ENCODE data around the gene KIRREL1.
A peak's percentile ranks its signal among the peaks of the same experiment; 100 is the strongest.

Gene KIRREL1

GRCh38 chr1:157984469-157984868, 9.0 kb upstream of the KIRREL1 start:
- TF ChIP-seq MAX (IDR thresholded peaks at IDR 0.05) (no peak), USF1 (IDR thresholded peaks at IDR 0.05) (no peak), TCF12 (IDR thresholded peaks at IDR 0.05; ENCODE audit: low read depth) (no peak), CEBPB (IDR thresholded peaks at IDR 0.05) (no peak), ZBTB7A (IDR thresholded peaks at IDR 0.05; ENCODE audit: low read depth) (no peak), YY1 (IDR thresholded peaks at IDR 0.05; ENCODE audit: low read depth) (no peak), FOXM1 (IDR thresholded peaks at IDR 0.05; ENCODE audit: borderline replicate concordance, low read depth) (no peak), NFIC (IDR thresholded peaks at IDR 0.05) (no peak), TEAD4 (IDR thresholded peaks at IDR 0.05) (no peak), RAD21 (IDR thresholded peaks at IDR 0.05; ENCODE audit: low read depth) (no peak)

- TF ChIP-seq TCF12 (IDR thresholded peaks at IDR 0.05; ENCODE audit: low read depth) = no peak
- no peak for TF ChIP-seq REST (IDR thresholded peaks at IDR 0.05; ENCODE audit: low read depth)
- no peak for TF ChIP-seq NFIC (IDR thresholded peaks at IDR 0.05)
- no peak for TF ChIP-seq MAX (IDR thresholded peaks at IDR 0.05)
- TF ChIP-seq EP300 (IDR thresholded peaks at IDR 0.05; ENCODE audit: borderline replicate concordance) = no peak
- TF ChIP-seq TEAD4 (IDR thresholded peaks at IDR 0.05) = no peak
- no peak for TF ChIP-seq FOXM1 (IDR thresholded peaks at IDR 0.05; ENCODE audit: borderline replicate concordance, low read depth)
- no peak for TF ChIP-seq CREB1 (IDR thresholded peaks at IDR 0.05; ENCODE audit: low read depth)
- TF ChIP-seq USF1 (IDR thresholded peaks at IDR 0.05) = no peak
- TF ChIP-seq TAF1 (IDR thresholded peaks at IDR 0.05; ENCODE audit: low read depth) = no peak
- no peak for TF ChIP-seq YY1 (IDR thresholded peaks at IDR 0.05; ENCODE audit: low read depth)
- no peak for TF ChIP-seq CEBPB (IDR thresholded peaks at IDR 0.05)
- no peak for TF ChIP-seq ZBTB7A (IDR thresholded peaks at IDR 0.05; ENCODE audit: low read depth)
- TF ChIP-seq RAD21 (IDR thresholded peaks at IDR 0.05; ENCODE audit: low read depth) = no peak
- TF ChIP-seq EGR1 (IDR thresholded peaks at IDR 0.05) = no peak
Measured at GRCh38 chr1:157985473-157985872, 8.0 kb upstream of the KIRREL1 start.

- TF ChIP-seq EGR1 (IDR thresholded peaks at IDR 0.05) (no peak), REST (IDR thresholded peaks at IDR 0.05; ENCODE audit: low read depth) (peak; percentile 54; the same call in 1 of the 2 replicates)
Measured at GRCh38 chr1:157988002-157988401, 5.4 kb upstream of the KIRREL1 start.

- TF ChIP-seq FOXM1 (IDR thresholded peaks at IDR 0.05; ENCODE audit: borderline replicate concordance, low read depth) = peak; percentile 23; the same call in 1 of the 2 replicates
- no peak for TF ChIP-seq REST (IDR thresholded peaks at IDR 0.05; ENCODE audit: low read depth)
- peak; percentile 99 for TF ChIP-seq RAD21 (IDR thresholded peaks at IDR 0.05; ENCODE audit: low read depth)
Measured at GRCh38 chr1:157992031-157992832, 1.2 kb upstream of the KIRREL1 start.

- TF ChIP-seq ZBTB7A (IDR thresholded peaks at IDR 0.05; ENCODE audit: low read depth) (no peak), FOXM1 (IDR thresholded peaks at IDR 0.05; ENCODE audit: borderline replicate concordance, low read depth) (no peak), TEAD4 (IDR thresholded peaks at IDR 0.05) (no peak), TCF12 (IDR thresholded peaks at IDR 0.05; ENCODE audit: low read depth) (no peak), CEBPB (IDR thresholded peaks at IDR 0.05) (no peak), RAD21 (IDR thresholded peaks at IDR 0.05; ENCODE audit: low read depth) (no peak), USF1 (IDR thresholded peaks at IDR 0.05) (no peak), EP300 (IDR thresholded peaks at IDR 0.05; ENCODE audit: borderline replicate concordance) (no peak), YY1 (IDR thresholded peaks at IDR 0.05; ENCODE audit: low read depth) (no peak), MAX (IDR thresholded peaks at IDR 0.05) (no peak)
Measured at GRCh38 chr1:157992833-157993146, 655 bp upstream of the KIRREL1 start.
